Amniotic stem cell (primary cell): Measurements from ENCODE around the gene ZBTB34.

Experiments
- DNase-seq: peaks from one replicate; lab custom pipeline; 2025; lab: John Stamatoyannopoulos, UW

Gene ZBTB34

DNA sequence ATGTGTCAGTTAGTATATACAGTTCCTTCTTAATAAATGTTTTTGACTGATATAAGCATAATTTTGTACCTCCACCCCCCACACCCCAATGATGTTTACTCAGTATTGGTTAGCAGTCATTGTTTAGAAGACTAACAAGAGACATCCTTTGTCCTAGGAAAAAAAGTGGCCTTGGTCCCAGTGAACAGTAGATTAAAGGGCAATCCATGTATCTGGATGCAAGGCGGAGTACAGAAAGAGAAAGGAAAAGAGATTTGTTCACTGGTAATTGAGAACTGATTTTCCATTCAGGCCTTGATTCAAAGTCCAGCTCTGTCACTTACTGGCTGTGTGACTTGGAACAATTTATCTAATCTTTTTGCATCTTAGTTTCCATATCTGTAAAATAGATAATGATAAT is 58.8 kb downstream of the ZBTB34 start:
- DNase-seq = no peak

DNA sequence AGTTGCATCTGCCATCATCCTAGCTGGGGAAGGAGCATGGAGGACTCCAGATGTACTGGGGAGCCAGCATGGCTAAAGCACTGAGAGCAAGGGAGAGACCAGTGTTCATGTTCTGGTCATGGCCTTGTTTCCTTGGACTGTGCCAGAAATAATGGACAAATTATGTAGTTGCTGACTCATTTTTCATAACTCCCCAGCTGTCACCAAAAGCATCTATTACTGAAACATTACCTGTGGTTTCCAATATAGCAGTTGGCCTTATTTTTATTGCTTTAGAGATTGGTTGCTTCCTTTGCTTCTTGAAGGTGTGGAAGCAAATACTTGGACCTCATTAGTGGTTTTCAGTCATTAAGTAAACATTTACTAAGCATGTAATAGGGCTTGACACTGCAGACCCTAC is 65.4 kb downstream of the ZBTB34 start:
- DNase-seq = no peak

- DNase-seq = no peak
Measured at GRCh38 chr9:126926364-126926763, 65.9 kb downstream of the ZBTB34 start.

- DNase-seq = no peak
Measured at GRCh38 chr9:126927419-126927818, 67.0 kb downstream of the ZBTB34 start.

GRCh38 chr9:126932871-126933321 is 72.5 kb downstream of the ZBTB34 start:
- DNase-seq = no peak

- no peak for DNase-seq
Measured at GRCh38 chr9:126933334-126933980, 73.0 kb downstream of the ZBTB34 start.

DNA sequence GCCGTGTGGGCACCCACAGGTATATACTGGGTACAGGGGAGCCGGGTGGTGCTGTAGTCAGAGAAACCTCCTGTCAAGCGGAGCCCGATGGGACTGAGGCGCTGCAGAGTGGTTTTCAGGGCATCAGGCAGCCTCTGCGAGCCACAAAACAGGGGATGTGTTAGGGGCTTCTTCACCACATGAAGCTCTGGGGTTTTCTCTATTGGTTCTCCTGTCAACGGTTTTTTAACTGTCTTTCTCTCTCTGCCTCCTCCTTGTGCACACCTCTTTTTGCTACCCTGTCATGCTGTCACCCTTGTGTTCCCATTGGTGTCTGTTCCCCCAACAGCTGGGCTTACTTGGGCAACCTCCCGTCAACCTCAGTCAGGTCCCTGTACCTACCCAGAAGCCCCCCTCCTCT is 74.0 kb downstream of the ZBTB34 start:
- no peak for DNase-seq
